Activated naive CD8-positive, alpha-beta T cell treated with anti-CD3 and anti-CD28 coated beads for 36 hours (primary cell): ENCODE data around the gene TMEM231. TPM values are rescaled to one million over a fixed set of nuclear protein-coding genes. Genes with fewer than 3 reads are reported as not detected.
"Not testable (repeated sequence)": the region's sequence is repeated elsewhere in the genome, so short reads cannot be mapped to it uniquely, and the experiment has no call there.

Experiments used
- DNase-seq: peaks from one replicate; pipeline ENCODE4 v3.0.0; 2021
- H3K27ac Mint-ChIP-seq: one replicate; pipeline ENCODE4 v1.8.0; 2022; ENCODE audit warnings: mild to moderate bottlenecking, moderate library complexity, mixed read lengths
- H3K27me3 Mint-ChIP-seq: one replicate; pipeline ENCODE4 v1.8.0; 2022; ENCODE audit warnings: mild to moderate bottlenecking, mixed read lengths
- H3K36me3 Mint-ChIP-seq: one replicate; pipeline ENCODE4 v1.8.0; 2021; ENCODE audit warnings: mild to moderate bottlenecking, mixed read lengths
- H3K4me1 Mint-ChIP-seq: one replicate; pipeline ENCODE4 v1.8.0; 2021; ENCODE audit warnings: mixed read lengths
- H3K4me3 Mint-ChIP-seq: one replicate; pipeline ENCODE4 v1.8.0; 2022; ENCODE audit warnings: mild to moderate bottlenecking, moderate library complexity, mixed read lengths
- H3K9me3 Mint-ChIP-seq: one replicate; pipeline ENCODE4 v1.8.0; 2022; ENCODE audit warnings: mixed read lengths
- total RNA-seq, 2 experiments: library from RNA; stranded (reverse); gene quantifications; one replicate each; pipeline ENCODE4 v1.2.3, GENCODE V29; 2021

Gene TMEM231
- total RNA-seq, 2 experiments from 2014 or later = 4.0 to 4.4 TPM

- H3K4me1 Mint-ChIP-seq = no peaks in the 10 kb centered on the region
- no peak overlapping the region for H3K4me3 Mint-ChIP-seq
- no peaks in the 10 kb centered on the region for H3K9me3 Mint-ChIP-seq
- DNase-seq = no peak
- H3K27ac Mint-ChIP-seq = no peak overlapping the region
- no peaks in the 10 kb centered on the region for H3K36me3 Mint-ChIP-seq
- H3K27me3 Mint-ChIP-seq = no peaks in the 10 kb centered on the region
These were observed 26.8 kb downstream of the TMEM231 start for GRCh38 chr16:75529056-75529905.

- no peaks in the 10 kb centered on the region for H3K36me3 Mint-ChIP-seq
- H3K9me3 Mint-ChIP-seq = no peaks in the 10 kb centered on the region
- H3K4me1 Mint-ChIP-seq = no peaks in the 10 kb centered on the region
- H3K27ac Mint-ChIP-seq = no peak overlapping the region
- H3K27me3 Mint-ChIP-seq = no peaks in the 10 kb centered on the region
- no peak overlapping the region for H3K4me3 Mint-ChIP-seq
- no peak for DNase-seq
These were observed 28.2 kb downstream of the TMEM231 start for GRCh38 chr16:75527825-75528299.

GRCh38 chr16:75526032-75526790 is 29.8 kb downstream of the TMEM231 start:
- Mint-ChIP-seq H3K9me3 (no peaks in the 10 kb centered on the region), H3K4me3 (no peak overlapping the region), H3K27me3 (no peaks in the 10 kb centered on the region), H3K36me3 (no peaks in the 10 kb centered on the region), H3K27ac (no peak overlapping the region), H3K4me1 (no peaks in the 10 kb centered on the region)
- DNase-seq = no peak

- Mint-ChIP-seq H3K27ac (no peak overlapping the region), H3K9me3 (no peaks in the 10 kb centered on the region), H3K4me3 (no peak overlapping the region), H3K27me3 (no peaks in the 10 kb centered on the region), H3K4me1 (peaks cover 9% of the 10 kb centered on the region), H3K36me3 (no peaks in the 10 kb centered on the region)
- no peak for DNase-seq
These were observed 36.9 kb downstream of the TMEM231 start for GRCh38 chr16:75519175-75519574.

- H3K27me3 Mint-ChIP-seq, H3K9me3 Mint-ChIP-seq, H3K4me1 Mint-ChIP-seq, H3K36me3 Mint-ChIP-seq: not testable (repeated sequence)
- Mint-ChIP-seq H3K4me3 (peak overlapping the region; percentile 75), H3K27ac (peak overlapping the region; percentile 28)
- DNase-seq = peak; percentile 37
These were observed 39.7 kb downstream of the TMEM231 start for GRCh38 chr16:75516189-75516966.

GRCh38 chr16:75514296-75514695 is 41.8 kb downstream of the TMEM231 start:
- Mint-ChIP-seq H3K27ac (no peak overlapping the region), H3K4me3 (no peak overlapping the region), H3K27me3 (no peaks in the 10 kb centered on the region), H3K4me1 (peaks cover 9% of the 10 kb centered on the region), H3K9me3 (no peaks in the 10 kb centered on the region), H3K36me3 (no peaks in the 10 kb centered on the region)
- no peak for DNase-seq

GRCh38 chr16:75506574-75506973 is 49.5 kb downstream of the TMEM231 start:
- Mint-ChIP-seq H3K36me3 (no peaks in the 10 kb centered on the region), H3K4me3 (no peak overlapping the region), H3K9me3 (no peaks in the 10 kb centered on the region), H3K27ac (no peak overlapping the region), H3K4me1 (peaks cover 6% of the 10 kb centered on the region), H3K27me3 (peaks cover 4% of the 10 kb centered on the region)
- no peak for DNase-seq

- no peaks in the 10 kb centered on the region for H3K36me3 Mint-ChIP-seq
- H3K27ac Mint-ChIP-seq = no peak overlapping the region
- H3K4me3 Mint-ChIP-seq = no peak overlapping the region
These were observed 49.9 kb downstream of the TMEM231 start for GRCh38 chr16:75506107-75506506.

GRCh38 chr16:75503801-75504200 is 52.3 kb downstream of the TMEM231 start:
- Mint-ChIP-seq H3K4me3 (no peak overlapping the region), H3K36me3 (no peaks in the 10 kb centered on the region), H3K9me3 (no peaks in the 10 kb centered on the region), H3K4me1 (peaks cover 6% of the 10 kb centered on the region), H3K27ac (no peak overlapping the region), H3K27me3 (peaks cover 4% of the 10 kb centered on the region)
- DNase-seq = no peak

More at GRCh38 chr16:75506107-75506506, 49.9 kb downstream of the TMEM231 start:
- Mint-ChIP-seq H3K9me3 (no peaks in the 10 kb centered on the region), H3K27me3 (peaks cover 4% of the 10 kb centered on the region), H3K4me1 (peaks cover 6% of the 10 kb centered on the region)
- no peak for DNase-seq

- no peaks in the 10 kb centered on the region for H3K9me3 Mint-ChIP-seq
- H3K4me3 Mint-ChIP-seq = no peak overlapping the region
- H3K4me1 Mint-ChIP-seq = peaks cover 6% of the 10 kb centered on the region
- H3K27ac Mint-ChIP-seq = no peak overlapping the region
- no peak for DNase-seq
- H3K27me3 Mint-ChIP-seq = peaks cover 7% of the 10 kb centered on the region
- H3K36me3 Mint-ChIP-seq = no peaks in the 10 kb centered on the region
These were observed 53.0 kb downstream of the TMEM231 start for GRCh38 chr16:75502916-75503605.

- H3K9me3 Mint-ChIP-seq, H3K36me3 Mint-ChIP-seq, DNase-seq, H3K4me1 Mint-ChIP-seq, H3K27ac Mint-ChIP-seq, H3K4me3 Mint-ChIP-seq: not testable (repeated sequence)
- H3K27me3 Mint-ChIP-seq = peaks cover 20% of the 10 kb centered on the region
These were observed 54.2 kb downstream of the TMEM231 start for GRCh38 chr16:75501820-75502219.

- H3K27ac Mint-ChIP-seq = no peak overlapping the region
- H3K9me3 Mint-ChIP-seq = no peaks in the 10 kb centered on the region
- H3K4me3 Mint-ChIP-seq = no peak overlapping the region
- peaks cover 3% of the 10 kb centered on the region for H3K4me1 Mint-ChIP-seq
- DNase-seq = no peak
- H3K36me3 Mint-ChIP-seq = no peaks in the 10 kb centered on the region
- peaks cover 18% of the 10 kb centered on the region for H3K27me3 Mint-ChIP-seq
These were observed 54.7 kb downstream of the TMEM231 start for GRCh38 chr16:75501359-75501758.

- H3K4me3 Mint-ChIP-seq, H3K36me3 Mint-ChIP-seq, H3K27ac Mint-ChIP-seq, H3K4me1 Mint-ChIP-seq, H3K9me3 Mint-ChIP-seq, DNase-seq: not testable (repeated sequence)
- H3K27me3 Mint-ChIP-seq = peaks cover 36% of the 10 kb centered on the region
These were observed 57.3 kb downstream of the TMEM231 start for GRCh38 chr16:75498605-75499322.

- no peak overlapping the region for H3K27ac Mint-ChIP-seq
- no peak for DNase-seq
- no peaks in the 10 kb centered on the region for H3K9me3 Mint-ChIP-seq
- H3K4me1 Mint-ChIP-seq = peaks cover 7% of the 10 kb centered on the region
- H3K36me3 Mint-ChIP-seq = no peaks in the 10 kb centered on the region
- H3K4me3 Mint-ChIP-seq = no peak overlapping the region
- peaks cover 48% of the 10 kb centered on the region for H3K27me3 Mint-ChIP-seq
These were observed 58.5 kb downstream of the TMEM231 start for GRCh38 chr16:75497558-75497957.
